Spleen (tissue), 11 donors: ENCODE data around the gene GPRC5B. TPM values are rescaled to one million over a fixed set of nuclear protein-coding genes. Genes with fewer than 3 reads are reported as not detected.

Source experiments
- DNase-seq: peaks from one replicate; pipeline ENCODE4 v3.0.0-alpha.2; 2020
- H3K27ac ChIP-seq, 8 donors: fragments of 200-600 bp; sonication (generic) in 7 of 8; 1 replicate in 4 of 8; 2 replicates in 4 of 8; pipeline versions ENCODE4 v1.5.0 to v1.8.0; 2016 to 2021; ENCODE audit warnings: inconsistent platforms in 4 of 8, mild to moderate bottlenecking in 4 of 8, moderate library complexity in 1 of 8
- H3K27me3 ChIP-seq, 7 donors: fragments of 200-600 bp; sonication (generic) in 6 of 7; replicated peaks in 1 of 7; 1 replicate in 4 of 7; 2 replicates in 3 of 7; pipeline versions ENCODE4 v1.5.0 to v1.8.0; 2016 to 2021; ENCODE audit warnings: inconsistent platforms in 3 of 7, mild to moderate bottlenecking in 1 of 7
- H3K36me3 ChIP-seq, 6 donors: fragments of 200-600 bp; sonication (generic) in 5 of 6; 1 replicate in 4 of 6; 2 replicates in 2 of 6; pipeline versions ENCODE4 v1.5.0 to v1.8.0; 2016 to 2021; ENCODE audit warnings: inconsistent platforms in 2 of 6
- H3K4me1 ChIP-seq, 6 donors: fragments of 200-600 bp; sonication (generic) in 5 of 6; 1 replicate in 3 of 6; 2 replicates in 3 of 6; pipeline versions ENCODE4 v1.5.0 to v1.8.0; 2016 to 2021; ENCODE audit warnings: inconsistent platforms in 3 of 6
- H3K4me3 ChIP-seq, 8 donors: fragments of 200-600 bp; sonication (generic) in 7 of 8; 1 replicate in 4 of 8; 2 replicates in 4 of 8; pipeline versions ENCODE4 v1.5.0 to v1.8.0; 2016 to 2021; ENCODE audit warnings: inconsistent platforms in 4 of 8, mild to moderate bottlenecking in 4 of 8, moderate library complexity in 2 of 8
- H3K9me3 ChIP-seq, 8 donors: fragments of 200-600 bp; sonication (generic) in 7 of 8; 1 replicate in 4 of 8; 2 replicates in 4 of 8; pipeline versions ENCODE4 v1.5.0 to v1.8.0; 2016 to 2021; ENCODE audit warnings: inconsistent platforms in 4 of 8
- CTCF ChIP-seq, 11 experiments: fragments of 200-600 bp in 7 of 11; fragments of 450-650 bp in 4 of 11; sonication (generic) in 4 of 11; IDR thresholded peaks in 8 of 11; conservative IDR thresholded peaks in 3 of 11; 1 replicate in 7 of 11; 2 replicates in 4 of 11; pipeline versions ENCODE4 v1.4.0 to v1.8.0; 2016 to 2021; ENCODE audit warnings: antibody characterized with exemption in 11 of 11, inconsistent platforms in 4 of 11, mild to moderate bottlenecking in 1 of 11
- POLR2A ChIP-seq, 3 donors: fragments of 450-650 bp; IDR thresholded peaks; one replicate each; pipeline ENCODE4 v1.5.1; 2017; ENCODE audit warnings: antibody characterized with exemption in 3 of 3, mild to moderate bottlenecking in 1 of 3
- POLR2AphosphoS5 ChIP-seq, 3 donors: sonication (generic); formaldehyde crosslinking; IDR thresholded peaks; one replicate each; pipeline ENCODE4 v1.5.1; 2017; ENCODE audit warnings: antibody characterized with exemption in 3 of 3
- WGBS, 5 donors: extraction: QIAGEN DNeasy Blood & Tissue Kit in 3 of 5; methylation state at CpG; one replicate each; pipeline versions ENCODE4 v1.1.5 to v1.1.7; 2013 to 2018; 5-methylcytosine and 5-hydroxymethylcytosine counted together
- intact Hi-C: fragments of 100-400 bp; cut with DNase I; formaldehyde crosslinking; loops from one replicate; pipeline ENCODE4 v1.15.0; 2023; ENCODE audit warnings: low total_unique reads
- polyA plus RNA-seq, 3 donors: library from polyadenylated mRNA; stranded (reverse); fragments of 200-250 nt; gene quantifications; one replicate each; pipeline ENCODE4 v1.2.1, GENCODE V29; 2013
- total RNA-seq, 7 donors: library from RNA; depleted of rRNA in 3 of 7; stranded (reverse); fragments of >200 nt in 3 of 7; fragmentation: NEBNext Ultra II Directional in 4 of 7; extraction: Animal tissue kit (Norgen Biotek cat#: 25700) in 4 of 7; gene quantifications; one replicate each; pipeline versions ENCODE4 v1.1.0 to v1.2.1, GENCODE V29; 2016 to 2021
- donor health status: healthy with polysubstance abuse.
- donor health status: DM: no; HTN: no; CAD: no; lungs with moderate emphysema.
- donor health status: DM: no; HTN: no; CAD: no.
- donor health status: Bipolar disorder and iron deficiency.
- donor health status: healthy.
- donor health status: DM: no; HTN: no; CAD: no.
- donor health status: DM: yes; HTN: yes; CAD: no.

GPRC5B gene
- total and polyA plus RNA-seq, 10 donors: 4.0 to 8.6 (median 6.5) TPM

DNA sequence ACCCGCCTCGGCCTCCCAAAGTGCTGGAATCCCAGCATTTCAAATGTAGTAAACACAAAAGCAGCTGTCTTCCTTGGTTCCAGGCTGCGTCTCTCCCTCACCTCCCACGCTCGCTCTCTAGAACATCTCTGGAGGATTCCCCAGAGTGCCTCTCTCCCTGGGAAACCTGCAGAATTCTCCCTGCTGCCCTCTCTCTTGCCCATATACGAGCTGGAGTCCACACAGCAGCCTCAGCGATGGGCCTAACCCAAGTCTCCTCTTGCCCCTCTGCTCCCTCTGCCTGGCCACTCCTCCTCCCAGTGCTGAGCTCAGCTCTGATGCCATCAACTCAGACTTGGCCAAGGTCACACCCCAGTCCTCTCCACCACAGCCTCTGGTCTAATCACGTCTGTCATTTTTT lies 10.6 kb downstream of the GPRC5B start:
- Histone ChIP-seq H3K27ac (no peak overlapping the region), H3K27me3 (peaks cover 0 to 9% (median 0%) of the 10 kb centered on the region in 7 donors), H3K36me3 (no peaks in the 10 kb centered on the region), H3K4me1 (no peaks in the 10 kb centered on the region), H3K4me3 (no peak overlapping the region), H3K9me3 (no peaks in the 10 kb centered on the region)
- 76 to 84% (median 81%) methylated on average over 8 of the region's 8 CpGs for WGBS, 5 donors
- no peak for TF ChIP-seq POLR2A (IDR thresholded peaks at IDR 0.05)
- DNase-seq: no peak
- intact Hi-C loops: no loop called here

- Histone ChIP-seq H3K4me1 (no peaks in the 10 kb centered on the region), H3K27me3 (peaks cover 0 to 6% (median 0%) of the 10 kb centered on the region in 7 donors), H3K9me3 (no peaks in the 10 kb centered on the region), H3K4me3 (no peak overlapping the region), H3K27ac (no peak overlapping the region), H3K36me3 (no peaks in the 10 kb centered on the region)
- no peak for TF ChIP-seq POLR2A (IDR thresholded peaks at IDR 0.05)
- no peak for TF ChIP-seq CTCF (IDR thresholded peaks at IDR 0.05 in 8 of 11, conservative IDR thresholded peaks at IDR 0.05 in 3 of 11)
- no peak for TF ChIP-seq POLR2AphosphoS5 (IDR thresholded peaks at IDR 0.05)
- DNase-seq: no peak
- intact Hi-C loops: no loop called here
- WGBS, 5 donors: 77 to 89% (median 81%) methylated on average over 12 of the region's 12 CpGs
Measured at GRCh38 chr16:19872935-19873334, 11.7 kb downstream of the GPRC5B start.

DNA sequence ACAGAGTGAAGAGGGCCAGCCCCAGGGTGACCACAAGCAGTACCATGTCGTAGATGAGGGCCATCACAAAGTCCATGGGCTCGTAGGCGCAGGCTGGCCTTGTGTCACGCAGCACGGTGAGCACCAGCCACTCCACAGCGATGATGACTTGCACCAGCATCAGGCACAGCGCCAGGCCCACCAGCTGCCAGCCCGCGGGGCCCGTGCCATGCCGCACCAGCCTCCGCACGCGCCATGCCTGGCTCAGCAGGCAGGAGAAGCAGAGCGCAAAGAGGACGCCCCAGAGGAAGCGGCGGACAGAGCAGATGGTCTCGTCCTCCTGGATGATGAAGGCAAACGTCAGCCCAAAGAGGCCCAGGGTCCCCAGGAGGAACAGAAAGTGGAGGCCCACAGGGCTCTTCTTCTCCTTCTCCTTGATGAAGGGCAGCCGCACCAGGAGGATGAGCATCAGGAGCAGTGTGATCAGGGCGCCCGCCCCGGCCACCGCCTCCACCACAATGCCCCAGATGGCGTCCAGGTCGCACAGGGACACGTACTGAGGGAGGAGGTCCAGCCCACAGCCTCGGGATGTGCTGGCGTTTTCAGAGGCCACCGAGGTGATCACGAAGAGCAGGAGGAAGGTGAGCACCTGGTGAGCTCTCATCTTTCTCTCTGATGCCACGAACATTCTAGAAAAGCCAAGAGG lies 12.3 kb downstream of the GPRC5B start:
- Histone ChIP-seq H3K27me3 (peaks cover 0 to 6% (median 0%) of the 10 kb centered on the region in 7 donors), H3K27ac (no peak overlapping the region), H3K36me3 (no peaks in the 10 kb centered on the region), H3K4me3 (no peak overlapping the region), H3K4me1 (no peaks in the 10 kb centered on the region), H3K9me3 (no peaks in the 10 kb centered on the region)
- intact Hi-C loops: no loop called here
- TF ChIP-seq POLR2A (IDR thresholded peaks at IDR 0.05) (no peak), POLR2AphosphoS5 (IDR thresholded peaks at IDR 0.05) (no peak), CTCF (IDR thresholded peaks at IDR 0.05 in 8 of 11, conservative IDR thresholded peaks at IDR 0.05 in 3 of 11) (no peak)
- no peak for DNase-seq
- WGBS, 5 donors: 82 to 95% (median 93%) methylated on average over 15 to 33 of the region's 33 CpGs

- intact Hi-C loops: no loop called here
- H3K4me3 ChIP-seq: no peak overlapping the region
- TF ChIP-seq POLR2AphosphoS5 (IDR thresholded peaks at IDR 0.05): no peak
- H3K27me3 ChIP-seq: peaks cover 0 to 6% (median 0%) of the 10 kb centered on the region in 7 donors
- DNase-seq: no peak
- no peaks in the 10 kb centered on the region for H3K9me3 ChIP-seq
- WGBS, 5 donors: 91 to 96% (median 93%) methylated on average over 19 to 20 of the region's 20 CpGs
- H3K27ac ChIP-seq: no peak overlapping the region
- no peaks in the 10 kb centered on the region for H3K4me1 ChIP-seq
- H3K36me3 ChIP-seq: no peaks in the 10 kb centered on the region
Measured at GRCh38 chr16:19871721-19872120, 12.9 kb downstream of the GPRC5B start.

DNA sequence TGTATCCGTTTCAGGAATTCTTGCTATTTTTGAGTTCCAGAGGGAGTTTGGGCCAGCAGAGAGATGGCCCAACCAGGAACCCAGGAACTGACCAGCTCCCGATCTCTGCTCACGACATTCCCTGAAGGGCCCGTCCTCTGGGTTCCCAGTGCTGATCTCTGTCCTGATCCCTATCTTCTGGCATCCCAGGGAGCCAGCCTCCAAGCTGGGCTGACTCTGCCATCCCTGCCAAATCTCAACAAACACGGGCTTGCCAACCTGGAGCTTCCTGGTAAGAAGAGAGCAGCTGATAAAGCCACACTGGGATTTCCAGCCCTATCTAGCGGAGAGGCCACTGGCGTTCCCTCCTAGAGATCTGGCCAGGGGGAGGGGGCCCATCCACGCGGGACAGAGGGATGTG lies 16.2 kb downstream of the GPRC5B start:
- TF ChIP-seq CTCF (IDR thresholded peaks at IDR 0.05 in 8 of 11, conservative IDR thresholded peaks at IDR 0.05 in 3 of 11) (no peak), POLR2AphosphoS5 (IDR thresholded peaks at IDR 0.05) (no peak), POLR2A (IDR thresholded peaks at IDR 0.05) (no peak)
- 76 to 91% (median 87%) methylated on average over 9 of the region's 9 CpGs for WGBS, 5 donors
- DNase-seq: no peak
- Histone ChIP-seq H3K36me3 (no peaks in the 10 kb centered on the region), H3K4me1 (no peaks in the 10 kb centered on the region), H3K4me3 (no peak overlapping the region), H3K27ac (no peak overlapping the region), H3K27me3 (peaks cover 0 to 2% (median 0%) of the 10 kb centered on the region in 7 donors), H3K9me3 (no peaks in the 10 kb centered on the region)
- intact Hi-C loops: no loop called here
